Measurements from ENCODE around the gene GABRG3. TPM values are rescaled to one million over a fixed set of nuclear protein-coding genes. Genes with fewer than 3 reads are reported as not detected.
A peak's percentile ranks its signal among the peaks of the same experiment; 100 is the strongest.

Gene GABRG3
- polyA plus RNA-seq, 1 donor: 0.57 TPM

DNA sequence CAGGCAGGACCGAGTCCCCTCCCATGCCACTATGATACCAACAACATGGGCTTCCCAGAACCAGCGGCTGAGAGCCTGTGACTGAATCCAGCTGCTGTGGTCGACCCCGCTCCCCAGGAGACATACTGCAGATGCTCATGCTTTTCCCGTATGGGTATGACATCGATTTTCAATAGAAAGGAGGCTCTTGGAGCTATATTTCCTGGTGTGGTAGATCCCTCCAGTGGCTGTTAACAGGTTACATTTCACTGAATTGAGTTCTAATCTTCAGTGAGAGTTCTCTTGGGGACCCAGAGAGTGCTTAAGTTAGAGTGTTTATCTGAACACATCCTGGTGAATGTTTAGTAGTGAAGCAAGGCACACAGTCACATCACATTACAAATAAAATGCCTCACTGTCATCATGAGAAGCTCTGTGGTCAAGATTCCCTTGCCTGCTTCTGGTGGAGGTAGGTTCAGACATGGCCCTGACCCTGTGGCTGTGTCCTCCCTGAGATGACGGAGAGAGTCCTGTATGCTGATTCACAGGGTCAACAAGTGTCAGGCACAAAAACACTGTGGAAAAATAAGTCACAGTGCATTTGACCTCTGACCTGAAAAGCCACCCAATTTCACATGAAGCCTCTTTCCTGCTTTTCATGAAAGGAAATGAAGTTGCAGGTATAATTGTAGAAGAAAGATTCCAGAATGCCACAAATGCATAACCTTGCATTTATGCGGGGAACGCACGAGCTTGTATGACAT is 110.9 kb downstream of the GABRG3 start:
- H3K4me3 ChIP-seq (ENCODE audit: low read length): no peak overlapping the region
- no peaks in the 10 kb centered on the region for H3K36me3 ChIP-seq (ENCODE audit: control insufficient read depth, insufficient read depth, low read length)
- no peaks in the 10 kb centered on the region for H3K4me1 ChIP-seq (ENCODE audit: control insufficient read depth, insufficient read depth, low read length)
- H3K9me3 ChIP-seq (ENCODE audit: control insufficient read depth, low read depth, low read length): no peaks in the 10 kb centered on the region
- H3K27me3 ChIP-seq (ENCODE audit: control insufficient read depth, insufficient read depth, low read length): no peaks in the 10 kb centered on the region
- no peak for DNase-seq
- WGBS (ENCODE audit: insufficient coverage, low lambda C conversion rate): 81% methylated on average over 3 of the region's 10 CpGs
- no peak overlapping the region for H3K27ac ChIP-seq (ENCODE audit: low read length)

DNA sequence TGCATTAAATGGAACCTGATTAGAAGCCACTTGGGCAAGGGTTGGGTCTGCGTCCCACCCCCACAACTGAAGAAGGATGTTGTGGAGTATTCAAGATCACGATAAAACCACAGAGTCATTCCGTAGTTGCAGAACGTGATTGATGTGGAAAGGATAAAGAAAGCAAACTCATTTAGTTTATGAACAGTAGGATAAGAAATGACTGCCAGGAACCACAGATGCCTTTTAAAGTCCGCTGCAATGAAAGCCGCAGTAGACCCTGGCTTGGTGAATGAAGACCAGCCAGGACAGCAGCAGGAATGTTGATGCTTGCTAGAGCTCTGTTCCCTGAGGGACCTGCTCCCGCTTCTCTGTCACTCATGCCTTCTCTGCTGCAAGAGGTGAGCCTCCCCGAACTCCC is 111.5 kb downstream of the GABRG3 start:
- no peaks in the 10 kb centered on the region for H3K4me1 ChIP-seq (ENCODE audit: control insufficient read depth, insufficient read depth, low read length)
- H3K27ac ChIP-seq (ENCODE audit: low read length): no peak overlapping the region
- 24% methylated on average over 3 of the region's 8 CpGs for WGBS (ENCODE audit: insufficient coverage, low lambda C conversion rate)
- no peak for DNase-seq
- H3K9me3 ChIP-seq (ENCODE audit: control insufficient read depth, low read depth, low read length): no peaks in the 10 kb centered on the region
- no peak overlapping the region for H3K4me3 ChIP-seq (ENCODE audit: low read length)
- H3K36me3 ChIP-seq (ENCODE audit: control insufficient read depth, insufficient read depth, low read length): no peaks in the 10 kb centered on the region
- no peaks in the 10 kb centered on the region for H3K27me3 ChIP-seq (ENCODE audit: control insufficient read depth, insufficient read depth, low read length)

- no peak overlapping the region for H3K4me3 ChIP-seq (ENCODE audit: low read length)
- H3K27me3 ChIP-seq (ENCODE audit: control insufficient read depth, insufficient read depth, low read length): no peaks in the 10 kb centered on the region
- DNase-seq: no peak
- no peaks in the 10 kb centered on the region for H3K36me3 ChIP-seq (ENCODE audit: control insufficient read depth, insufficient read depth, low read length)
- no peak overlapping the region for H3K27ac ChIP-seq (ENCODE audit: low read length)
- H3K4me1 ChIP-seq (ENCODE audit: control insufficient read depth, insufficient read depth, low read length): no peaks in the 10 kb centered on the region
- WGBS (ENCODE audit: insufficient coverage, low lambda C conversion rate): no CpG with 5 or more reads among the region's 3 CpGs
- H3K9me3 ChIP-seq (ENCODE audit: control insufficient read depth, low read depth, low read length): no peaks in the 10 kb centered on the region
These were observed 113.9 kb downstream of the GABRG3 start for GRCh38 chr15:27084844-27085243.

DNA sequence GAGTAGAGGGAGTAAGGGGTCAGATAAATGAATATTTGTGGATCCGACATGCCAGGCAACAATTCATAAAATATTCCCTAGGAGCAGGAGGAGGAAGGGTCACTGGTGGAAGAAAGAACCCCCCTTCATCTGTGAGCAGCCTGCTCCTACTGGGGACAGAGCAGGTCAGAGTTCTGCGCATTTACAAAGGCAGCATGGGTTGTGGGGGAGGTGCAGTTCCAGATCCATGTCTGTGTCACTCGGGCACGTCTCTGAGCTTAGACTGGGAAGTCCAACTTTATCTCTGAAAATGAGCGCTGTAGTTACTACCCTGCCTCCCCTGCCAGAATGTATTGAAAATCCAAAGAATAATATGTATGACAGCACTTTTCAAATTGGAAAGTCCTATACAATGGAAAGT is 115.2 kb downstream of the GABRG3 start:
- DNase-seq: peak in 1 of 2 donors; percentile 46
- Histone ChIP-seq H3K27ac (ENCODE audit: low read length) (no peak overlapping the region), H3K4me1 (ENCODE audit: control insufficient read depth, insufficient read depth, low read length) (no peaks in the 10 kb centered on the region), H3K9me3 (ENCODE audit: control insufficient read depth, low read depth, low read length) (no peaks in the 10 kb centered on the region), H3K27me3 (ENCODE audit: control insufficient read depth, insufficient read depth, low read length) (no peaks in the 10 kb centered on the region), H3K4me3 (ENCODE audit: low read length) (no peak overlapping the region), H3K36me3 (ENCODE audit: control insufficient read depth, insufficient read depth, low read length) (no peaks in the 10 kb centered on the region)
- no CpG with 5 or more reads among the region's 5 CpGs for WGBS (ENCODE audit: insufficient coverage, low lambda C conversion rate)

DNA sequence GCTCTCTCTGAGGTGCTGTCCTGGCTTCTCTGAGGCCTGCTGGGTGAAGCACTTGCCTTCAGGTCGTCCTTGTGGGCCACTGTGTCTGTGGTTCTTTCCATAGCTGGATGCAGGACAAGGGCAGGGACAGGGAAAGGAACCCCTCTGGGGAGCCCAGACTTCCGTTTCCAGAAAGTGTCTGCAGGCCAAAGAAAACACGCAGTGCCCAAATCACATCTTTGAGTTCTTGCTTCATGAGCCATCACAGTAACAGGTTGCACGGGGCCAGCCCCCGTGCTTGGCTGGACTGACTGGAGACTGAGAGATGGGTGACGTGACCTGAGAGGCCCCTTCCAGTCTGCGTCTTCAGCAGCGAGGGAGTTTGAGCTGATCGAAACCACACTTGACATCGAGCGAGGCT is 115.8 kb downstream of the GABRG3 start:
- H3K4me3 ChIP-seq (ENCODE audit: low read length): no peak overlapping the region
- no CpG with 5 or more reads among the region's 11 CpGs for WGBS (ENCODE audit: insufficient coverage, low lambda C conversion rate)
- no peaks in the 10 kb centered on the region for H3K27me3 ChIP-seq (ENCODE audit: control insufficient read depth, insufficient read depth, low read length)
- no peak for DNase-seq
- H3K27ac ChIP-seq (ENCODE audit: low read length): no peak overlapping the region
- no peaks in the 10 kb centered on the region for H3K4me1 ChIP-seq (ENCODE audit: control insufficient read depth, insufficient read depth, low read length)
- H3K36me3 ChIP-seq (ENCODE audit: control insufficient read depth, insufficient read depth, low read length): no peaks in the 10 kb centered on the region
- H3K9me3 ChIP-seq (ENCODE audit: control insufficient read depth, low read depth, low read length): no peaks in the 10 kb centered on the region

DNA sequence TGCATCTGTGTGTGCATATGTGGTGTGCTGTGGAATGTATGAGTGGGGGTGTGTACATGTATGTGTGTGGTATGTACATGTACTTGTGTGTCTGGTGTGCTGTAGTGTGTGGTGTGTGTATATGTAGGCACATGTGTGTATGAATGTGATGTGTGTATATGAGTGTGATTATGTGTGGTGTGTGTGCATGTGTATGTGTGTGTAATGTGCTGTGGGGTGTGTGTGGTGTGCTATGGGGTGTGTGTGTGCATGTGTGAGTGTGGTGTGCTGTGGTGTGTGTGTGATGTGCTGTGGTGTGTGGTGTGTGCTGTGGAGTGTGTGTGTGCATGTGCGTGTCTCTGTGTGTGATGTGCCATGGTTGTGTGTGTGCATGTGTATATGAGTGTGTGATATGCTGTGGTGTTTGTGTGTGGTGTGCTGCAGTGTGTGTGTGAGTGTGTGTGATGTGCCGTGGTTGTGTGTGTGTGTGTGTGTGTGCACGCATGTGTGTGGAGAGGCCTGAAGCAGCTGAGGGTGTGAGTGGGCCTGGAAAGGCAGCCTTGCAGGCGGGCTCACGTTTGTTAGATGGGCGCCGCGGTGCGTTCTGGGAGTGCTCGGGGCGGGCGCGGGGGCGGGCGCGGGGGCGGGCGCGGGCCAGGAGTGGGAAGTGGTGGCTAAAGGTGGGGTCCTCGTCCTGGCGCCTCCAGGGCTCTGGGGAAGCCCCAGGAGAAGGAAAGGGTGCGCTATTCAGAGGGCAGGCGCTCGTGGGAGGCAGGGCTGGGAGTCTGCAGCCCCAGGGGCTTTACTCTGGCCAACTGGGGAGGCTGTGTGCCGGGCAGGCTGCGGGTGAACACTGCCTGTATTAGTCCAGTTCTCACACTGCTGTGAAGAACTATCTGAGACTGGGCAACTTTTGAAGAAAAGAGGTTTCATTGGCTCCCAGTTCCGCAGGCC is 116.9 kb downstream of the GABRG3 start:
- DNase-seq: no peak
- no peaks in the 10 kb centered on the region for H3K9me3 ChIP-seq (ENCODE audit: control insufficient read depth, low read depth, low read length)

GRCh38 chr15:27088584-27089232 is 117.7 kb downstream of the GABRG3 start:
- H3K27me3 ChIP-seq (ENCODE audit: control insufficient read depth, insufficient read depth, low read length): no peaks in the 10 kb centered on the region
- WGBS (ENCODE audit: insufficient coverage, low lambda C conversion rate): 100% methylated on average over 1 of the region's 21 CpGs
- no peaks in the 10 kb centered on the region for H3K9me3 ChIP-seq (ENCODE audit: control insufficient read depth, low read depth, low read length)
- H3K4me1 ChIP-seq (ENCODE audit: control insufficient read depth, insufficient read depth, low read length): no peaks in the 10 kb centered on the region
- DNase-seq: no peak
- H3K27ac ChIP-seq (ENCODE audit: low read length): no peak overlapping the region
- no peaks in the 10 kb centered on the region for H3K36me3 ChIP-seq (ENCODE audit: control insufficient read depth, insufficient read depth, low read length)
- no peak overlapping the region for H3K4me3 ChIP-seq (ENCODE audit: low read length)

More for the DNA sequence above, 116.9 kb downstream of the GABRG3 start:
- H3K27ac ChIP-seq (ENCODE audit: low read length): no peak overlapping the region
- no peaks in the 10 kb centered on the region for H3K36me3 ChIP-seq (ENCODE audit: control insufficient read depth, insufficient read depth, low read length)
- H3K27me3 ChIP-seq (ENCODE audit: control insufficient read depth, insufficient read depth, low read length): no peaks in the 10 kb centered on the region
- no peaks in the 10 kb centered on the region for H3K4me1 ChIP-seq (ENCODE audit: control insufficient read depth, insufficient read depth, low read length)
- no peak overlapping the region for H3K4me3 ChIP-seq (ENCODE audit: low read length)
- no CpG with 5 or more reads among the region's 27 CpGs for WGBS (ENCODE audit: insufficient coverage, low lambda C conversion rate)

DNA sequence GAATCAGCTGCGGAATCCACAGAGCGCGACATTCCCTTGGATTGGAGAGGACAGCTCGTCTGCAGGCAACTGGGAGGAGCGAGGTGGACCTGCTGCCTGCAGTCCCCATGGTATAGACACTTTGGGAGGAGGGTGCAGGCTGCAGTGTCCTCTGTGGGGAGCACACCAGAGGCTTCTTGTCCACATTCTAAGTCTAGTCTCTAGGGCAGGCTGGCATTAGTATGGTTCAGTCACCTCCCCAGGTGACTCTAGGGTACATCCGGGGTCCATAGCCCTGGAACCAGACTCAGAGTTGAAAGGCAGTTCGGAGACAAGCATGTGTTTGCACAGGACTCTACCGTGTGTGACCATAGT is 118.2 kb downstream of the GABRG3 start:
- no peaks in the 10 kb centered on the region for H3K27me3 ChIP-seq (ENCODE audit: control insufficient read depth, insufficient read depth, low read length)
- DNase-seq: no peak
- H3K36me3 ChIP-seq (ENCODE audit: control insufficient read depth, insufficient read depth, low read length): no peaks in the 10 kb centered on the region
- peaks cover 3% of the 10 kb centered on the region for H3K4me1 ChIP-seq (ENCODE audit: control insufficient read depth, insufficient read depth, low read length)
- no peak overlapping the region for H3K27ac ChIP-seq (ENCODE audit: low read length)
- H3K9me3 ChIP-seq (ENCODE audit: control insufficient read depth, low read depth, low read length): no peaks in the 10 kb centered on the region
- no peak overlapping the region for H3K4me3 ChIP-seq (ENCODE audit: low read length)
- WGBS (ENCODE audit: insufficient coverage, low lambda C conversion rate): no CpG with 5 or more reads among the region's 8 CpGs

DNA sequence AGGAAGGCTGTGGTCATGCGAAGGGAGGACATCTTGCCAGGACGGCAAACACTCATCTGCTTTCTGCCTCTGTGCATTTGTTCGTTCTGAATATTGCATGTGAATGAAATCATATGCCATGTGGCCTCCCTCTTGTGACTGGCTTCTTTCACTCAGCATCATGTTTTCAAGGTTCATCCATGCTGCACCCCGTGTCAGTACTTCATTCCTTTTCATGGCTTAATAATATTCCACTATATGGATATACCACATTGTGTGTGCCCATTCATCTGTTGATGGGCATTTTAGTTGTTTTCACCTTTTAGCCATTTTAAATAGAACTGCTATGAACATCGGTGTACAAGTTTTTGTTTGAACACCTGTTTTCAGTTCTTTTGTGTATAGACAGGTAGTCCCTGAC is 118.7 kb downstream of the GABRG3 start:
- Histone ChIP-seq H3K9me3 (ENCODE audit: control insufficient read depth, low read depth, low read length) (no peaks in the 10 kb centered on the region), H3K4me1 (ENCODE audit: control insufficient read depth, insufficient read depth, low read length) (peaks cover 3% of the 10 kb centered on the region), H3K4me3 (ENCODE audit: low read length) (no peak overlapping the region), H3K27ac (ENCODE audit: low read length) (no peak overlapping the region), H3K36me3 (ENCODE audit: control insufficient read depth, insufficient read depth, low read length) (no peaks in the 10 kb centered on the region), H3K27me3 (ENCODE audit: control insufficient read depth, insufficient read depth, low read length) (no peaks in the 10 kb centered on the region)
- no peak for DNase-seq
- 100% methylated on average over 1 of the region's 5 CpGs for WGBS (ENCODE audit: insufficient coverage, low lambda C conversion rate)

GRCh38 chr15:27091270-27091940 is 120.4 kb downstream of the GABRG3 start:
- 78% methylated on average over 4 of the region's 9 CpGs for WGBS (ENCODE audit: insufficient coverage, low lambda C conversion rate)

More at GRCh38 chr15:27091270-27091940, 120.4 kb downstream of the GABRG3 start:
- Histone ChIP-seq H3K4me3 (ENCODE audit: low read length) (no peak overlapping the region), H3K27ac (ENCODE audit: low read length) (no peak overlapping the region), H3K36me3 (ENCODE audit: control insufficient read depth, insufficient read depth, low read length) (no peaks in the 10 kb centered on the region), H3K4me1 (ENCODE audit: control insufficient read depth, insufficient read depth, low read length) (peaks cover 16% of the 10 kb centered on the region), H3K27me3 (ENCODE audit: control insufficient read depth, insufficient read depth, low read length) (no peaks in the 10 kb centered on the region), H3K9me3 (ENCODE audit: control insufficient read depth, low read depth, low read length) (peaks cover 5% of the 10 kb centered on the region)
- DNase-seq: no peak

Data from large intestine (tissue), 3 donors.